T-helper 2 cell treated with Interferon-gamma antibody and Interleukin-4, amounts not matched to agents 5 μg/mL and 100 μg/mL, for 36 hours (primary cell): ENCODE measurements around the gene VPS9D1.
"Not testable (repeated sequence)": the region's sequence is repeated elsewhere in the genome, so short reads cannot be mapped to it uniquely, and the experiment has no call there.

Source experiments
- DNase-seq: peaks from one replicate; pipeline ENCODE4 v3.0.0; 2021; ENCODE audit warnings: low spot score
- H3K27ac Mint-ChIP-seq: one replicate; pipeline ENCODE4 v1.8.0; 2021; ENCODE audit warnings: mild to moderate bottlenecking, mixed read lengths
- H3K27me3 Mint-ChIP-seq: one replicate; pipeline ENCODE4 v1.8.0; 2021; ENCODE audit warnings: low read depth, mixed read lengths
- H3K36me3 Mint-ChIP-seq: one replicate; pipeline ENCODE4 v1.8.0; 2021; ENCODE audit warnings: low read depth, mixed read lengths
- H3K4me1 Mint-ChIP-seq: one replicate; pipeline ENCODE4 v1.8.0; 2021; ENCODE audit warnings: low read depth, mixed read lengths
- H3K4me3 Mint-ChIP-seq: one replicate; pipeline ENCODE4 v1.8.0; 2022; ENCODE audit warnings: mild to moderate bottlenecking, moderate library complexity, mixed read lengths
- H3K9me3 Mint-ChIP-seq: one replicate; pipeline ENCODE4 v1.8.0; 2021; ENCODE audit warnings: mixed read lengths

Gene VPS9D1

DNA sequence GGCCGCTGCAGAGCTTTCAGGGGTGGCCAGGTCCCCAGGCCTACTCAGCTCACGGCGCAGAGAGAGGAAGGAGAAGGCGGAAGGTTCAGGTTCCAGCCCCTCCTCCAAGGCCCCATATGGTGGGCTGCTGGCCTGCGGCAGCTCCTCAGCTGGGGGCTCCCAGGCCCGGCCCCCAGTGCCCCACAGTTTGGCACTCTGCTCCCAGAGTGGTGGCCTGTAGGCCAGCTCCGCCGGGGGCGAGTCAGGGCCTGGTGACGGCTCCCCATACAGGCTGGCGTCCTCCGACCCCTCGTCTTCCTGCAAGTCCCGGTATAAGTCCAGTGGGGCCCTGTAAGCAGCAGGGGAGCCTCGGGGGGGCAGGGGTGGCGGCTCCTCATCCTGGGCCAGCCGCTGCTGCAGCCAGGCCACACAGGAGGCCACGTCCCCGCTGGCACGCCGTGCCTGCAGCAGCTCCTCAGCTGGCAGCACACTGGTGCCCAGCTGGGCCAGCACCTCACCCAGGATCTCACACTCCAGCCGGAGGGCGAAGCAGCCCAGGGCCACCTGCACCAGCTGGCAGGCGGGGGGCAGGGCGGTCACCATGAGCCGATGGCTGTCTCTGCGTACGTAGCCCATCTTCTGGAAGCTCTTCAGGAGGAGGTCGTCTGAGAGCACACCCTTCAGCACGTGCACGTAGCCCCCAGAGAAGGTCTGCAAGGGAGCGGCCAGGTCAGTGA, 22.9 kb downstream of the VPS9D1 start:
- H3K27me3 Mint-ChIP-seq: no peaks in the 10 kb centered on the region
- H3K4me1 Mint-ChIP-seq: peaks cover 12% of the 10 kb centered on the region
- peaks cover 11% of the 10 kb centered on the region for H3K36me3 Mint-ChIP-seq
- no peaks in the 10 kb centered on the region for H3K9me3 Mint-ChIP-seq
- no peak overlapping the region for H3K4me3 Mint-ChIP-seq
- DNase-seq: no peak
- H3K27ac Mint-ChIP-seq: no peak overlapping the region

DNA sequence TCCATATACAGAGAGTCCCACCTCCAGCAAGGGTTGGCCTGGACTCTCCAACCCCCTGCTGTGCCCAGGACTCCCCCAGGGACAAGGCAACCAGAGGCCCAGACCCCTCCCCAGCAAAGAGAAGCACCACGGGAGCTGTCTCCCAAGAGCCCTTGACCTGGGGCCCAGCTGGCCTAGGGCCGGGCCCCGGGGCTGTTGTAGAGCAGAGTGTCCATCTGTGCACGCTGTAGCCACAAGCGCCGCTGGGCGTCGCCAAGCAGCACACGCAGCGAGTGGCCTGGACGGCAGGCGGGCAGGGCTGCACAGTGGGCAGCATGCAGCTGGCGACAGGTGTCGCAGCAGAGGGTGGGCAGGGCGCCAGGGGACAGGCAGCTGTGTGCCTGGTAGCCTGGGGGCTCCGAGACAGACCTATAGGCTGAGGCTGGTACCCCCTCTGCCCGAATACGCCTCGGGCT, 23.5 kb downstream of the VPS9D1 start:
- Mint-ChIP-seq H3K27me3 (no peaks in the 10 kb centered on the region), H3K27ac (no peak overlapping the region), H3K36me3 (peaks cover 11% of the 10 kb centered on the region)

DNA sequence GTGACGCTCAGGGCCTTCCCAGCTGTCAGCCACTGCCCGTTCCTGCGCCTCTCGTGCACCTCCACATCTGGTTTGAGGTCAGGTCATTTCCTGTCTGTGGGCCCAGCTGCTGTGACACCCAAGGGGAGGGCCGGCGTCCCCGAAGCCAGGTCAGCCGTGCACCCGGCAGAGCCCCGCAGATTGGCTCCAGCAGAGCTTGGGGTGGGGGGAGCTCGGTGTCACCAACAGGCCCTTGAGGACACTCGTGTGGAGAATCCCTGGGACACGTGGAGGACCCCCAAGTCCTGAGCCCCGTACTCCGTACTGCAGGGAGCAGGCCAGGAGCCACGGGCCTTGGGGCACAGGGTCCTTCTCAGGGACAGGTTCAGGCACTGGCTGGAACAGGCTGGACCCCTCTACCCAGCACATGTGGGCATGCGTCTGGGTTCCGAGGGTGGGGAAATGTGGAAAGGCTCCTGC, 24.0 kb downstream of the VPS9D1 start:
- Mint-ChIP-seq H3K4me1 (peaks cover 9% of the 10 kb centered on the region), H3K36me3 (peaks cover 11% of the 10 kb centered on the region), H3K9me3 (no peaks in the 10 kb centered on the region), H3K27ac (no peak overlapping the region), H3K27me3 (no peaks in the 10 kb centered on the region), H3K4me3 (no peak overlapping the region)
- peak; percentile 32 for DNase-seq

More for the DNA sequence above, 23.5 kb downstream of the VPS9D1 start:
- Mint-ChIP-seq H3K9me3 (no peaks in the 10 kb centered on the region), H3K4me3 (no peak overlapping the region), H3K4me1 (peaks cover 9% of the 10 kb centered on the region)
- no peak for DNase-seq

DNA sequence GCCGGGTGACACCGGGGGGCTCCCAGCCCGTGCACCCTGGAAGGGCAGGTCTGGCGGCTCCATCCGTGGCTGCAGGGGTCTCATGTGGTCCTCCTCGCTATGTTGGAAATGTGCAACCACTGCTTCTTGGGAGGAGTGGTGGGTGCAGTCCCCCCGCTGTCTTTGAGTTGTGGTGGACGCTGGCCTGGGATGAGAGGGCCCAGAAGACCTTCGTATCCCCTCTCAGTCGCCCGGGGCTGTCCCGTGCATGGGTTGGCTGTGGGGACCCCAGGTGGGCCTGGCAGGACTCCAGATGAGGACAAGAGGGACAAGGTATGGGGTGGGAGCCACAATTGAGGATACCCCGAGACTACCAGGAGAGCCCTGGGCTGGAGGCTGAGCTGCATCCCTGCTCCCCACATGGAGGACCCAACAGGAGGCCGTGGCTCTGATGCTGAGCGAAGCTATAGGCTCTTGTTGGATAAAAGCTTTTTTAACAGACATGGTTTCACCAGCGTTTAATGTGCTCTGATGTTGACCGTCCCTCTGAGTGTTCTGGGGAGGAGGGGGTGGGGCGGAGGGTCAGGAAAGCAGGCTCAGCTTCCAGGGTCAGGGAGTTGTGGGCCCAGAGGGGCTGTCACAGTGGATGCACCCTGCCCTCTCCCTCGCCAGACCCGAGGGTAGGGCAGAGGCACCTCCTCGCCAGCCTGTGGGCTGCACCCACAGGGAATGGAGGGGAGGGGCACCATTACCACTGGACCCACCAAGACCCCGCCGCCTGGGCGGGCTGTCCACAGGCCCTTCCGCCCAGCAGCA, 24.6 kb downstream of the VPS9D1 start:
- H3K27me3 Mint-ChIP-seq: no peaks in the 10 kb centered on the region
- no peaks in the 10 kb centered on the region for H3K9me3 Mint-ChIP-seq
- H3K4me1 Mint-ChIP-seq: peaks cover 9% of the 10 kb centered on the region
- peaks cover 15% of the 10 kb centered on the region for H3K36me3 Mint-ChIP-seq
- no peak overlapping the region for H3K27ac Mint-ChIP-seq
- no peak for DNase-seq
- no peak overlapping the region for H3K4me3 Mint-ChIP-seq

DNA sequence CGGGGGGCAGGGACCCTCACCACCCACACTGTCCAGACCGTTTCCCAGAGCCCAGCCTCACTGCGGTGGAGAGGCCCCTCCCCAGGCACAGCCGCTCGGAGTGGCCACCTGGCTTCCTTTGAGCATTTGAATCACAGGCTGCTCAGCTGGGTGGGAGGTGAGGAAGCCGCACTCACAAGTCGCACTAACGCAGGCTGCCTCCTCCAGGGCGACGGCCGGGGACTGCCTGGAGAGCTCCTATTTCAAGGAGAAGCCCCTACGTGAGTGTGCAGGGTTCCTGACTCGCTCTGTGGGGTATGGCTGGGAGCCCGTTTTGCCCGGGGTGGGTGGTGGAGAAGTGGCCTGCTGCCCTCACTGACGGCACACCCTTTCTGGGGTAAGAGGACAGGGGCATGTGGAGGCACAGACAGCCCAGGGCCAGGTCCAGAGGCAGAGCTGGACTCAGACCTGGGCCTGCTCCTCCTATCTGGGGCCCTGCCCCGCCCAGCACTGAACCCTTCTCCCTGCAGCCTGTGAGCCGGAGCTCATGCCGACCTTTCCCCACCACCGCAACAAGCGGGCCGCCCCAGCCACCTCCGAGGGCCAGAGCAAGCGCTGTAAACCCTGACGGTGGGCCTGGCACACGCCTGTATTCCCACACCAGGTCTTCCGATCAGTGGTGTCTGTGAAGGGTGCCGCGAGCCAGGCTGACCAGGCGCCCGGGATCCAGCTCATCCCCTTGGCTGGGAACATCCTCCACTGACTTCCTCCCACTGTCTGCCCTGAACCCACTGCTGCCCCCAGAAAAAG, 25.4 kb downstream of the VPS9D1 start:
- H3K4me3 Mint-ChIP-seq: no peak overlapping the region
- no peak for DNase-seq
- no peaks in the 10 kb centered on the region for H3K9me3 Mint-ChIP-seq
- H3K27ac Mint-ChIP-seq: no peak overlapping the region
- H3K4me1 Mint-ChIP-seq: peaks cover 7% of the 10 kb centered on the region
- H3K27me3 Mint-ChIP-seq: no peaks in the 10 kb centered on the region
- H3K36me3 Mint-ChIP-seq: peaks cover 20% of the 10 kb centered on the region

DNA sequence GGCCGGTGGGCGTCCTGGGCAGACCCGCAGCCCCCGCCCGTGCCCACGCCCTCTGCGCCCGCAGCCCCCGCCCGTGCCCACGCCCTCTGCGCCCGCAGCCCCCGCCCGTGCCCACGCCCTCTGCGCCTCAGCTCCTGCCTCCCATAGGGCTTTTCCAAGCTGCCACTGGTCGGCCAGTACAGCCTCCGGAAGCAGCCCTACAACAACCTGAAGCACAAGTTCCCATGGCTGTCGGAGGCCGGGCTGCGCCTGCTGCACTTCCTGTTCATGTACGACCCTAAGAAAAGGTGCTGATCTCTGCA, 26.0 kb downstream of the VPS9D1 start:
- DNase-seq, H3K27me3 Mint-ChIP-seq, H3K4me3 Mint-ChIP-seq, H3K9me3 Mint-ChIP-seq, H3K4me1 Mint-ChIP-seq, H3K27ac Mint-ChIP-seq: not testable (repeated sequence)
- peaks cover 22% of the 10 kb centered on the region for H3K36me3 Mint-ChIP-seq

DNA sequence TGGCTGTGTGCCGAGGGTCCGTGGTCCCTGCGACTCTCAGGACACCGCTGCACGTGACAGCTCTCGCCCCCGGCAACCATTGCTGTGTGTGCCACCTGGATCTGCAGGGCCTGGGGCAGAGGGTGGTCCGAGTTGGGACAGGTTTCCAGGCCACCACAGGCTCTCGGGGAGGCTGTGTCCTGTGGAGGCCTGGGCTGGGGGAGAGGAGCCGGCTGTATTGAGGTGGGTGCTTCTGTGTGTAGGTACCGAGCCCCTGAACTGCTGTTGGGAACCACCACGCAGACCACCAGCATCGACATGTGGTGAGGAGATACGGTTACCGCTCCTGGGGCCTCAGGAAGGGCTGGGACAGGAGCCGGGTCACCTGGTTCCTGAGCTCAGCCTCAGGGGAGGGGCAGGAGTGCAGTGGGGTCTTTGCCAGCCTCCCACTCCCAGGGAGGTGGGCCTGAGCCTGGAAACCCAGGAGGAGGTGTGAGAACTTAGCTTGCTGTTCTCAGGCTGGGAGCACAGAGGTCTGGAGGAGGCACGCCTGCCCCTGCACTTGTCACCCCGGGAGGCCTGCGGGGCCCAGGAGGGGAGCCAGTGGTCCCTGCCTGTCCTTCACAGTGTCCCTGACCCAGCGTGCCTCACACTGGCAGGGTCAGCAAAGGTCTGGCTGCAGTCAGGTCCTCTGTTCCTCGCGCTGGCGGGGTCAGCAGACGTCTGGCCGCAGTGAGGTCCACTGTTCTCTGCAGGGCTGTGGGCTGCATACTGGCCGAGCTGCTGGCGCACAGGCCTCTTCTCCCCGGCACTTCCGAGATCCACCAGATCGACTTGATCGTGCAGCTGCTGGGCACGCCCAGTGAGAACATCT, 26.5 kb downstream of the VPS9D1 start:
- DNase-seq: no peak
- Mint-ChIP-seq H3K9me3 (no peaks in the 10 kb centered on the region), H3K4me3 (no peak overlapping the region), H3K36me3 (peaks cover 22% of the 10 kb centered on the region), H3K27ac (no peak overlapping the region), H3K4me1 (peaks cover 4% of the 10 kb centered on the region), H3K27me3 (no peaks in the 10 kb centered on the region)

DNA sequence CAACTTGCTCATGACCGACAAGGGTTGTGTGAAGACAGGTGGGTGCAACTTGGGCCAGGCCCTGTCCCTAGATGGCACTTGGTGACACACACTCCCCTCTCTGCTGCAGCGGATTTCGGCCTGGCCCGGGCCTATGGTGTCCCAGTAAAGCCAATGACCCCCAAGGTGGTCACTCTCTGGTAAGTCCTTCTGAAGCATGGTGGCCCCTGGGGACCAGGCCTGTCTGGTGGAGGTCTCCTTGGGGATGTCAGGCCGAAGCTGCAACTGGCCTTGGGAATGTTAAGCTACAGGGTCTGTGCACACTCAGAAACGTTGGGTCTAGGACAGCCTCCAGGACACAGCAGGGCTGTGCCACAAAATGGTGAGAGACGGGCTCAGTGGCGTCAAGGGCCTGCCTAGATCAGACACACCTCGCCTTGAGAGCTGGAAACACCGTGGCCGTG, 27.4 kb downstream of the VPS9D1 start:
- DNase-seq: no peak
- Mint-ChIP-seq H3K27me3 (no peaks in the 10 kb centered on the region), H3K9me3 (no peaks in the 10 kb centered on the region), H3K4me1 (peaks cover 4% of the 10 kb centered on the region), H3K36me3 (peaks cover 22% of the 10 kb centered on the region), H3K27ac (no peak overlapping the region), H3K4me3 (no peak overlapping the region)

DNA sequence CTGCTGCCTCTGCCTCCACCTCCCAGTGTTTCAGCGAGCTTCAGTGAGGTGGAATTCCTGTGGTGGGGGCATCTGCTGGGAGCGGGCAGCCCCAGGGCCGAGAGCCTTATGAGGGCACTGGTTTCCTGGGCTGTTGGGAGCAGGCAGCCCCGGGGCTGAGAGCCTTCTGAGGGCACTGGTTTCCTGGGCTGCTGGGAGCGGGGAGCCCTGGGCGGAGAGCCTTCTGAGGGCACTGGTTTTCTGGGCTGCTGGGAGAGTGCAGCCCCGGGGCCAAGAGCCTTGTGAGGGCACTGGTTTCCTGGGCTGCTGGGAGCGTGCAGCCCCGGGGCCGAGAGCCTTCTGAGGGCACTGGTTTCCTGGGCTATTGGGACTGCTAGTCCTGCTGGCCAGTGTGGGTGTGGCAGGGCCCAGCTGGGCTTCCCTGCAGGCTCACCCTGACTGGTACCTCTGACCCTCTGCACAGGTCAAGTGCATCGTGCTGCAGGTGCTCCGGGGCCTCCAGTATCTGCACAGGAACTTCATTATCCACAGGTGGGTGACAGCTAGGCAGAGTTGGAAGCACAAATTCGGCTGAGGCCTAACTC, 28.6 kb downstream of the VPS9D1 start:
- Mint-ChIP-seq H3K27ac (no peak overlapping the region), H3K27me3 (no peaks in the 10 kb centered on the region), H3K36me3 (peaks cover 26% of the 10 kb centered on the region), H3K4me3 (no peak overlapping the region), H3K9me3 (no peaks in the 10 kb centered on the region), H3K4me1 (peaks cover 10% of the 10 kb centered on the region)
- DNase-seq: no peak

DNA sequence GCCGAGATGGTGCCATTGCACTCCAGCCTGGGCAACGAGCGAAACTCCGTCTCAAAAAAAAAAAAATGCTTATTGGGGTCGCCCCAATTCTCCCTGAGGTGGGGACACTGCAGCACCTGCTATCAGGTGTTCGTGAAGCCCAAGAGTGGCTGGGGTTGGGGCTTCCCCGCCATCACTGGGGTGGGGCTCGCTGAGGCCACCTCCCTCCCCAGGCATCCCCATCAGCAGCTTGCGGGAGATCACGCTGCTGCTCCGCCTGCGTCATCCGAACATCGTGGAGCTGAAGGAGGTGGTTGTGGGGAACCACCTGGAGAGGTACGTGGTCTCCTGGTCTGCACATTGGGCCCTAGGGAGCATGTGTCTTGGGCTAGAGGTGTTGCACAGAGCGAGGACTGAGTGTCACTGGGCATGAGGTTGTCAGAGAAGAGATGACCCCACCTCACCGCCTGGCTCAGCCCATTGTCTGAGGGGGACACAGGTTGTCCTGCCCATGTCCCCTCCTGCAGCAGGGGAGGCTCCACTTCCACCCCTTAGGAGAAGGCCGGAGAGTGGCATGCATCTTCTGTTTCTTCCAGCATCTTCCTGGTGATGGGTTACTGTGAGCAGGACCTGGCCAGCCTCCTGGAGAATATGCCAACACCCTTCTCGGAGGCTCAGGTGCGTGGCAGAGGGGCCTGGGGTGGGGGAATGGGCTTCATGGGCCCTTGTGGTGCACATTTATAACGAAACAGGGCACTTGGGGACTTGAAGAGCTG, 29.3 kb downstream of the VPS9D1 start:
- H3K36me3 Mint-ChIP-seq: peaks cover 27% of the 10 kb centered on the region
- H3K27ac Mint-ChIP-seq: no peak overlapping the region
- no peak for DNase-seq
- no peak overlapping the region for H3K4me3 Mint-ChIP-seq
- peaks cover 8% of the 10 kb centered on the region for H3K4me1 Mint-ChIP-seq
- H3K9me3 Mint-ChIP-seq: no peaks in the 10 kb centered on the region
- no peaks in the 10 kb centered on the region for H3K27me3 Mint-ChIP-seq

DNA sequence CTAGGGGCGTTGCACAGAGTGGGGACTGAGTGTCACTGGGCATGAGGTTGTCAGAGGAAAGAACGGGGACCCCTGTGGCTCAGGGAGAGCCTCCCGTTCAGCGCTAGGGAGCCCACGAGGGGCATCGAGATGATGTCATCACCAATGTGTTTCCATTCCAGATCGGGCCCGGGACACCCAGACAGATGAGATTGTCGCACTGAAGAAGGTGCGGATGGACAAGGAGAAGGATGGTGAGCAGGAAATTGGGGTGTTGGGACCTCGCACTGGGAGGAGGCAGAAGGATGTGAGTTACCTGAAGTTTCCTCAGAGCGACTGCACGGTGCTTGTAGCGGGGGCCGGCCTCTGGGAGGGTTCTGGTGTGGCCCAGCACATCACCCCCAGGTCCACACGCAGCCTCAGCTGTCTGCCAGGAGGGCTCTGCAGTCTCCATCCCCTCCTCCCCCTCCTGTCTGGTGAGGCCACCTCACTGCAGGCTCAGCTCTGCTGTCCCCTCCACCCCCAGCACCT, 30.3 kb downstream of the VPS9D1 start:
- Mint-ChIP-seq H3K27me3 (no peaks in the 10 kb centered on the region), H3K9me3 (no peaks in the 10 kb centered on the region), H3K4me1 (peaks cover 9% of the 10 kb centered on the region), H3K4me3 (no peak overlapping the region), H3K27ac (no peak overlapping the region), H3K36me3 (peaks cover 33% of the 10 kb centered on the region)
- no peak for DNase-seq

DNA sequence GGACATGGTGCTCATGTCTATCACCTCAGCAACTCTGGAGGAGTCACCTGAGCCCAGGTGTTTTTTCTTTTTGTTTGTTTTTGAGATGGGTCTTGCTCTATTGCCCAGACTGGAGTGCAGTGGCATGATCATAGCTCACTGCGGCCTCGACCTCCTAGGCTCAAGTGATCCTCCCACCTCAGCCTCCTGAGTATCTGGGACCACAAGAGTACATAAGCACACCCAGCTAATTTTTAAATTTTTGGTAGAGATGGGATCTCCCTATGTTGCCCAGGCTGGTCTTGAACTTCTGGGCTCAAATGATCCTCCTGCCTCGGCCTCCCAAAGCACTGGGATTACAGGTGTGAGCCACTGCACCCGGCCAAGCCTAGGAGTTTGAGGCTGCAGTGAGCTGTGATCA, 31.1 kb downstream of the VPS9D1 start:
- H3K4me3 Mint-ChIP-seq, H3K9me3 Mint-ChIP-seq, H3K27me3 Mint-ChIP-seq, H3K4me1 Mint-ChIP-seq, H3K27ac Mint-ChIP-seq, DNase-seq: not testable (repeated sequence)
- peaks cover 35% of the 10 kb centered on the region for H3K36me3 Mint-ChIP-seq
